Fibroblast of upper back skin (primary cell): ENCODE data around the gene CACNA2D3.

Experiments used
- DNase-seq: peaks from one replicate; pipeline ENCODE4 v3.0.0-alpha.2; 2013

The CACNA2D3 gene

DNA sequence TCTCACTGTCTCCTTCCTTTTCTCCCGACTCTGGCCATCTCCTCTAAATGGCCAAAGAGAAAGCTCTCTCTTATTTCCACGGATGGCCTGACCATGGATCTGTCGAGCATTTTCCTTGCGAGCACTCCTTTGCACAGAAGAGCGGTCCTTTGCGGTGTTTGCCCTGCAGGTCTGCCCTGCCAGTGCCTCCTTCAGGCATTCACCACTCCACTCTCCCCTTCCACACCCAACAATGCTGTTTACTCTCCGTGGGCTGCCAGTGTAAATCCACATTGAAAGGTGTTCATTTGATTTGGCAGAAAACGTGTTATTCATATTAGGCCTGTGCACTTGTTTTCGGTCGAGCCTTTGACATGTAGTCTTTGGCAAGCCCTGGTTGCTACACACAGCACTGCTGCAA, 49.6 kb downstream of the CACNA2D3 start:
- DNase-seq = no peak

DNA sequence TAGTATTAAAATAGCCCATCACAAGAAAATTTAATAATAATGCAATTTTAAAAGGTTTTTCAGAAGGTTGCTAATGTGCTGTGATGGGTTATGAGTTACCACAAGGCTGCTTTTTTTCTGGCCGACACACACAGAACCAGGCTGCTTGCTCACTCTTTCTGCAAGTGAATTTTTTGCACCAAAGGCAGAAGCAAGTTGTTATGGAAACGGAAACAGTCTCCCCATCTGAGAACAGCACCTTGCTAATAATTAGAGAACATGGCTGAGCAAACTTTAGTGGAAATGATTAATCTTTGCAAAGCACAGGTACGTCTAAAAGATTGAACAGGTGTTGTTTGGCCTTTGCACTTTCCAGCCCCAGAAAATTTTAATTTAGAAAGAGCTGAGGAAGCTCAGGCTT, 51.0 kb downstream of the CACNA2D3 start:
- DNase-seq = no peak

DNA sequence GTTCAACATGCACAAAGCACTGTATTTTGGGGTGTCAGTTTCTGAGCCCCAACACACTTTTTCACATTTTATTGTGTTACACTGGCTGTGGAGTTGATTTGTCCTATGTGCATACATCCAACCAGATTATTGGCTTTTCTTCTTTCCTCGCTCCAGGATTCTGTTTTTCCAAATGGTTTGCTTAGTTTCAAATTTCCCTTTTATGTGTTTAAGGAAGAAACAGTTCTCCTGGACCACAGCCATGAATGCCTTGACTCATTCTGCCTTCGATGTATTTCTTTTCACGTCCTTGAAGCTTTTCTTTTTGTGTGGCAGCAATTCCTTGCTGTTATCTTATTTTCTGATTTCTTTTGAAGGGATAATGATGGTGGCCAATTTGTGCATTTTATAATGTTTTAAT, 53.8 kb downstream of the CACNA2D3 start:
- DNase-seq = no peak

DNA sequence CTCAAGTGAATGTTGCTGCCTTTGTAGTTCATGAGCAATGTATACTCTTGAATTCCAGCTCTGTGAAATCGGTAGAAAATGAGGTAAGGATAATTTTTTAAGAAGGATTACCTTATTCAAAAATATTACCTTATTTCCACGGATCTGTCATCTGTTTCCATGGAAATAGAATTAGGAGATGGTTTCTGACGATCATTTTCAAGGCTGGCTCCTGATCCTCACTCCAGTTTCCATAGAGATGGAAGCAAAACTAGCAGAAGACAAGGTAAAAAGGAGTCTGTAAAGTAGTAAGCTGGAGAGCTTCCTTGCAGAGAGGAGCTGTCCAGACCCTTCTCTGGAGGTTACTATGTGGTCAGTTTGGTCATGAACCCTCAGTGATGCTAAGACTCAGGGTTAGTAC, 55.5 kb downstream of the CACNA2D3 start:
- no peak for DNase-seq

DNA sequence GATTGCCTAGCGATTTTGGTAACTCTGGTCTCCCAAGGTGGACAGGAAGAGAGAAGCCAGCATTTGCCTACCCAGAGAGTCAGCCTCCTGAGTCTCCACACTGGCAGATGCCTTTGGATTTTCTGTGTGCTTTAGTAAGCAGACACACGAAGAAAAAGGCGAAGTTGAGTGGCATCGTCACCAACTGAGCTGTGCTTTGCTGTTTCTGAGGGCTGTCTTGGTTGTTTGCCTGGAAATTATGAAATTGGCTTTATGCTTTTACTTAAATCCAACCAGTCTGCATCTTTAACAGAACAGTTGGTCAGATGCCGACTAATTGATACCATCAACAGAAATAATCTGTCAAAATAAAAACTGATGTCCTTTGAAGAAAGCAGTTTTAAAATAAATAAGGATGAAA, 56.0 kb downstream of the CACNA2D3 start:
- no peak for DNase-seq

DNA sequence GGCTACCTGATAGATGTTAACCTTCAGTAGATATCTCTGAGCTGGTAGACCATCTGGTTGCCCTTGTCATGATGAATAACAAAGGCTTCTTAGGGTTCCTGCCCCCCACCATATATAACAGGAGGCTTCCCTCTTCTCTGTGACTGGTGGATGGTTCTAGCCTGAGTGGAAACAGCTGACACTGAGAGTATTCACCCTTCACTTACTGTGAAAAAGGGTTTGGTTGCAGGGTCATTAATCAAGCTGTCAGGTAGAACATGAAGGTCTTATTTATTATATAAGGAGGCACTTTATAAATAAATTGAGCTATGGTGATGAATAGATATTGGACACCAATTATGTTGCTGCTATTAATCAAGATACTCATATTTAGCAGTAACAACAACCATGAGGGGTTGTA, 58.6 kb downstream of the CACNA2D3 start:
- no peak for DNase-seq

DNA sequence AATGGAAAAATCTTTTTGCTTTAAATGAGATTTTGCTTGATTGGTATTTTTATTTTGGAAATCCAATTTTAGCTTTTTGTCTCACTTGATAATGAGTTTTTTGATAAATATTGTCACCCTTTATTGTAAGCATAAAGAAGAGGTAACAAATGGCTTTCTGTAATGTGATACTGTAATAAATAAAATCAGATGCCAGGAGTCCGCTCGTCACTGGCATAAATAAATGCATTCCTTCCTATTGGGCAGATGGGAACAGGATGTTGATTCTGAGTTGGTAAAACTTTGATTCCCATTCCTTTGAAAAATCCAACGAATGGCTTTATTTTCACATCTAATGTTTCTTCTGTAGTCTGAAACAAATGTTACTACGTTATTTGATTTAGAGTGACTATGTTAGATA, 59.9 kb downstream of the CACNA2D3 start:
- no peak for DNase-seq

DNA sequence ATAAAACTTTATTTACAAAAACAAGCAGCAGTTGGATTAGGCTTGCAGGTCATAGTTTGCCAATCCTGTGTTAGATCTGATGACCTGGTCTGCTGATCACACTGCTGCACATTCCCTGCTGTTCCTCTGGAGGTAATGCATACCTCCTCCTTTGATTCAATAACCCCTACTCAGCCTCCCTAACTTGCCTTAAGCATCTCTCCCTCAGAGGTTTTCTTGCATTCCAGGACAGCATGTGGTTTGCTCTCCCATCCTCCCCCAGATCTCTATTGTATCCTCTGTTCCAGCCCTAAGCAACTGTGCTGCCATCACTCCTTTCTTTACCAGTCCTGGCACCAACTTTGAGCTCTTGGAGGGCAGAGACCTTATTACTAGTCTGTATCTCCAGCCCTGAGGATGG, 63.4 kb downstream of the CACNA2D3 start:
- no peak for DNase-seq

DNA sequence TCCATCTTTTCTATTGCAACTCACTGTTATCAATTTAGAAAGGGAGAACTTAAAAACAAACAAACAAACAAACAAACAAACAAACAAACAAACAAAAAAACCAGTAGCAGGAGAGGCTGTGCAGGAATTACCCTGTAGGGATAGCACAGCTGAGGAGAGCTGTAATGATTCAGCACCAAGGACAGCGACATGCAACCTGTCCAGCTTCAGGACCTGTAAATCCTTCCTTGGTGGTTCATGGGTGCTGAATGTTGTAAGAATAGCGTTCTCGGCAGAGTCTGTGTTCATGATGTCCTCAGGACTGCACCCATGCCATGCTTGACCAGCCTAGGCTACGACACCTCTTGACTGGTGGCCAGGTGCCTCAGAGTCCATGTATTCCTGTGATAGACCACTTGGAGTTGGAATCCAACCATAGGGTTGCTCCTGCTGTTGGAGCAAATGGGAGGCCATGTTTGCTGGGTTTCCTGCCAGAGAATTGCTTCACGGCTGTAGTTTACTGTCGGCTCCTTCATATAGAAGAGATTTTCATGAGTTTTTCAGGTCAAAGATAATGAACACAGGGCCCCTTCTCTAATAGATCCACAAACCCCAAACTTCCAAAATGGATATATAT, 65.9 kb downstream of the CACNA2D3 start:
- DNase-seq = peak; percentile 37

DNA sequence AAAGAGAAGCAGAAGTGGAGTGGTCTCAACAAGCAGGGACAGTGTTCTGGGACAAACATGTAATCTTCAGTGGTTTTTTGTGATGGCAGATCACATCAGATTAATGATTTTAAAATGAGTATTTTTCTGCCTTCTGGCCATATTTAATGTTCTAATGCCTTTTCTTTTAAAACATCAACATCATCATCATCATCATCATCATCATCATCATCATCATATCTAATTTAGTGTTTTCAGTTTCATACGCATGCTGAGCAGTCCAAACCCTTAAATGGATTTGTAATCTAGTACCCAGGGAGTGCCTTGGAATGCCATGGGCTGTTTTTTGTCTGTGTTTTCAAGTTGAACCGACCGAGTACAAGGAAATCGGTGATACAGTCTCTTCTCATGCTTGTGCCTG, 68.9 kb downstream of the CACNA2D3 start:
- DNase-seq = no peak

DNA sequence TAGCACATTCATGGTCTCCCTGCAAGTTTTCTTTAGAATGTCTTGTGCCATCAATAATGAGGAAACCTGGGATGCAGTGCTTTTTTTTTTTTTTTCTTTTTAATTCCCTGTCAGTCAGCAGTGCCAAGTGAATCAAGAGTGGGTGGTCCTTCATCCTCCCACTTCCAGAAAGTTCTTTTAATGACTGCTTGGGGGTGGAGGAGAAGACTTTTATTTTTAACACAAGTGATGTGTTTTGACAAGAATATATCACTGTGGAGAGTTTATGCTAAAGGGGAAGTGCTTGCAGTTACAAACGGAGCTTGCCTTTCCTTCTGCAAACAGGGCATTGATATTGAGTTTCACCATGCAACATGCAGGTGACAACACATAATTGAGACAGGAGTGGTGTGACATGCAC, 69.7 kb downstream of the CACNA2D3 start:
- DNase-seq = no peak

DNA sequence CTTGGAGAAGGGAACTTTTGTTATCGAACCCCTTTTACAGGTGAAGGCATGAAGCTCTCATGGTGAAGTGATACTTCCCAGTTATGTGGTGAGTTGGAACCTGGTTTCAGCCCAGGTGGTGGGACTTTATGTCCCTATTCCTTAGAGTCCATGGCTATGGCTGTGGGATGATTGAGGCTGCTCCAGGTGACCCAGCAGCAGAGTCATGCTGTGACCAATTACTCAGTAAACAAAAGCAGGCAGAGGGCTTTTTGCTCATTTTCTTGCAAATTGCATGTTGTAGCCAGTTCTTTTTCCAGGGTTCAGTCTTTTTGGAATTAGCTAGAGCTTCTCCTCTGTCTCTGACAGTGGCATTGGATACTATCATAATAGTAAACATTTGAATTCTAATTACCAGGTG, 70.7 kb downstream of the CACNA2D3 start:
- DNase-seq = no peak

DNA sequence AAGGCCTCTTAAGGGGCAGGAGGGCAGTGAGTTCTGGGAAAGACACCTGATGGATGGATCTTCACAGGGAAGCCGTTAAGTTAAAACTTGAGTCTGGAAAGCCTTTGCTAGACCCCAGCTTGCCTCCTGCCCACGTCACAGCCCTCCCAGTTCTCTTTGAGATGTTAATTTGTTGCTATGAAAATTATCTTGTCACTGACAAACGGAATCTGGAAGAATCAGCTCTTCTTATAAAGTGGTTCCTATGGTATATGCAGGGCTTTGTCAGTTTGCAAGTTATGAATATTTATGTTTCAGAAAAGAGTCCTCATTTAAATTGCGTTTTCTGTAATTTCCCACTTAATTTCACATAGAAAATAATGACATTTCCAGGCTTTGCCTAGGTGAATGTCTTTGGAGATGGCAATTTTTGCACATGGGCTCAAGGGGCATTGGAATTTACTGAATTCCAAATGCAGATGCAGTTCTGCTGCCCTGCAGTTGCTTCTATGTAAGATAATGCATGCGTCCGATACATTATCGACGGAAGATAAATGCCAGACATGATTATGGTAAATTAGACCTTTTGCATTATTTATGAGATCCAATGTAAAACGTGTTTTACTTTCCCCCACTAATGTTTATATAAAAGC, 74.1 kb downstream of the CACNA2D3 start:
- DNase-seq = no peak

DNA sequence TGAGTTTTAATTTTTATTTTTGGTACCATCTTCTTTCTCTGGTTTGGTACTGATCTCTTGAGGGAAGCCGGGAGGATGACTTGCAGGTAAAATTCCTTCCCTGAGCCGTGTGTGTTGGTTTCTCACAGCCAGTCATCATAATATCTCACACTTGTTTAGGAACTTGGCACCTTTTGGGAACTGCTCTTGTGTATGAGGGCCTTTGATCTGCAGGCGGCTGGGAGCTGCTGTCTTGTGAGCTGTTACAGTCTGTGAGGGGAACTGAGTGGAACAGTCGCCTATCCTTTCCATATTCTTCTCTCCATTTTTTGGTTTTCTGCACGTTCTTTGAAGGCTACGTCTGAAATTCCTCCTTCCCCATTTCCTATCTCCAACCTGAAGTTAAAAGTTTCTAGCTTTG, 75.2 kb downstream of the CACNA2D3 start:
- DNase-seq = no peak

DNA sequence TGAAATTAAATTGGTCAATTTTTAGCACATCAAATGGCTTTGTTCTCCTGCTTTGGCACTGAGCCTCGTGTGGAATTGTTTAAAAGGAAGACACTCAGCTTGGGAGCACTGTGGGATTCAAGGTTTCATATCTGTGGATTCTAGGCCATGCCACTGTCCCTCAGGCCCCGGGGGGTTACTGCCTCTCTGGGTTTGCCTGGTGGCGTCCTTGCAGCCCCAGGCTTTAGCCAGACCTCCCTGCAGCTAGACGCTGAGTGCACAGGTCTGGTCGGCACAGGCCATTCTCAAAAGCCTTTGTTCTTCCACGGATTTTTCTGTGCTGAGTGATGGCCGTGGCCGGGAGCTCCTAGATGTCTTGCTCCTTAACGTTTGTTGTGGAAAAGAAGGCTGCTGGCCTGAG, 76.2 kb downstream of the CACNA2D3 start:
- no peak for DNase-seq

DNA sequence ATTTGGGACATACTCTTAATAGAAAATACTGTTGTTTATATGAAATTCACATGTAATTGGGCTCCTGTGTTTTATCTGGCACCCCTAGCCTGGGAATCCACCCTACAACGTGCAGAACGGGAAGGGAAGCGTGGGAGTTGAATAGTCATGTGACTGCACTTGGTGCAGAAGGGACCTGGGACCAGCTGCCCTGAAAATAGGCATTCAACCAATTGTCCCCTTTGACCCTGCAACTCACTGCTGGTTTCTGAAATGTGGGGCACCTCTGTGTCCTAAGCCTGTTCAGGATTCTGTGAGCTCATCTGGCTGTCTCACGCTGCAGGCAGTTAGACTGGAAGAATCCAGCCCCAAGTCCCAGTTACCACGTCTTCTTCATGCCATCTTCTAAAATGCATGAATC, 79.7 kb downstream of the CACNA2D3 start:
- no peak for DNase-seq

DNA sequence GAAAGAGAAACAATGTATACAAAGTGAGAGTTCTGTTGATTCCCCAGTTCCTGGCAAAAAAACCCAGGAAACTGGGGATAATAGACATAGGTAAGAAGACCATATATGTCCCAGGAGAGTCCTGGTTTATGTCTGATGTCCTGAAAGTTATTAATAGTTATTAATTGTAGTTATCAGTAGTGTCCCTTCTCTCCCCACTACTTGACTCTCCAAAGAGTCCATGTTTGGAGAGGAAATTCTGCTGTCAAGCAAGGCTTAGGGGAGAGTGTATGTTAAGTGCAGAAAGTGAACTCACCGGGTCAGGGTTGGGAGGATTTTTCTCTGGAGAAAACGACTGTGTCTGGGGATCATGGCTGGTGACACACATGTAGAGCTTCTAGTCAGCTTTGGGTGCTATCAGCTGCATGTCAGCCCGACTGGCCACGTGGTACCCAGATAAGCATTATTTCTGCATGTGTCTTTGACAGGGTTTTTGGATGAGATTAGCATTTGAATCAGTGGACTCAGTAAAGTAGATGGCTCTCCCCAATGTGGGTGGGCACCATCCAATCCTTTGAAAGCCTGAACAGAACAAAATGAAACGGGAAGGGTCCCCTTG, 80.4 kb downstream of the CACNA2D3 start:
- no peak for DNase-seq

DNA sequence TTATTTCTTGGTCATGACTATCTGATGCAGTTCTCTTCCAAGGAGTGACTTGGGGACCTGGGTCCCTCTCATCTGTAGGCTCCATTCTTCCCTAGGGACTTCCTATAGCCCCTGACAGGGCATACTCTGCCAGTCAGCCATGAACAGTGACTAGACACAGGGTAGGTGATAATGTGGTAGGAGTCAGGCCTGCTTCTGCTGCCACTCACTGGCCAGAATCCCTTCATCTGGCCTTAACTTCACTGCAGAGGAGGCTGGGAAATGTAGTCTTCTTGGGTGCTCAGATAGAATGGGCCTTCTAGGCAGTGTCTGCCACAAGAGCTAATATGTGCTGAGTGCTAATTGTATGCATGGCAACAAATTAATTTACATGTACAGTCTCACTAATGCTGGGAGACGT, 84.5 kb downstream of the CACNA2D3 start:
- no peak for DNase-seq

DNA sequence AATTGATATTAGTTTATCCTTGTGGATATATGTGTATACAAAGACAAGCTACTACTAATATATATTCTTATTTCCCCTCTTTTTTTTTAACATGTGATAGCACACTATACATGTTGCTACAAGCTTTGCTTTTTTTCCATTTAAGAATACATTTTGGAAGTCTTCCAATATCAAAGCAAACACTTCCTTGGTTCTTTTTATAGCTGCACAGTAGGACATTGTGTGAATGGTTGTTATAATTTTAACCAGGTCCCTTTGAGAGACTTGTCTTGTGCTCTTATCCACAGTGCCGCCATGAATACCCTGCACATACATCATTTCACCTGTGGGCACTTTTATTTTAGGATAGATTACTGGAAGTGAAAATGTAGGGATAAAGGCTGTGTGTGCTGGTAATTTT, 88.7 kb downstream of the CACNA2D3 start:
- no peak for DNase-seq

DNA sequence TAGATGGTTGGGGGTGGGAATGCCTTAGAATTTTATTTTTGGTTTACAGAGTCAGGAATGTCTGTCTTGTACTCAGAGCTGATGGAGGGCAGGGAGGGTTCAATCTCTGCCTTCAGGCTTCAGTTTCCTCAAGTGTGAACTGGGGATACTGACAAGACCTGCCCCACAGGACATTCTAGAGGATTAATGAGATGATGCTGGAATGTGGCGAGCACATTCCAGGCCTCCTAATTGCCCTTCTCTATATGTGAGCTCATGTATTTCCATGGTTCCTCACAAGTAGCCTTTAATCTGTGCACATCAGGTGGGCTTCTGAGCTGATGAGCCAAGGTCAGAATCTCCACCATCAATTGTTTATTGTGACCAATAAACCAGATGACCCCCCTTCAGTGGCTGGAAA, 90.4 kb downstream of the CACNA2D3 start:
- DNase-seq = no peak

DNA sequence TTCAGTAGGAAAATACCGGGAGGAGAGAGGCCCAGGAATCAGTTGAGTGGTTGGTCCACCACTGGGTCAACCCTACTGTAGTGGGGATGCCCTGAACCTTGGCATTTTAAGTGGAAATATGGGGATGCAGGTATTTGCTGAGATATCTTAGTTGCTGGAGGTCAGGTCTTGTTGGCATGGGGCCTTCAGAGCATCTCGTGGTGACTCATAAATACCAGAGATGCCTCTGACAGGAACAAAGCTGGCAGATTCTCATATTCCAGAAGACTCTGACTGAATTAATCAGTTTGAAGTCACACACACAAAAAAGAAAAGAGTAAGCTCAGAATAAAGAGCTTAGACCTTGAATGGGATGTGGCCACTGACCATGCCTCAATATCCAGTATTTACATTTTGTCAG, 91.6 kb downstream of the CACNA2D3 start:
- DNase-seq = no peak

DNA sequence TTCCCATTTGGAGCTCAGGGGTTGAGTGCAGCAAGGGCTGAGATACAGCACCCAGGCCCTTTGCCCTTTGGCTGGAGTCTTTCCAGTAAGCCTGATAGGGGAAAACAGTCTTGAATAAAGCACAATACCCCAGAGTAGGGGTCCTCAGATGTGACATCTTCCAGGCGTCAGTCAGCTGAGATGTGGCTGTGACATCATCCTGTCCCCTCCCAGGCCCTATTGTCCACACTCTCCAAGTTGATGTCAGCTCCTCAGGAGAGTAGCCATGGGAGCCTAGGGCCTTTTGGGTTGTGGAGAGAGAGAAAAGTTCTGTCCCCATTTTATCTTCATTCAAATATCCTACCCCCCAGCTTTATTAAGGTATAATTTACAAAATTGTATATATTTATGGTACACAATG, 92.5 kb downstream of the CACNA2D3 start:
- DNase-seq = no peak

DNA sequence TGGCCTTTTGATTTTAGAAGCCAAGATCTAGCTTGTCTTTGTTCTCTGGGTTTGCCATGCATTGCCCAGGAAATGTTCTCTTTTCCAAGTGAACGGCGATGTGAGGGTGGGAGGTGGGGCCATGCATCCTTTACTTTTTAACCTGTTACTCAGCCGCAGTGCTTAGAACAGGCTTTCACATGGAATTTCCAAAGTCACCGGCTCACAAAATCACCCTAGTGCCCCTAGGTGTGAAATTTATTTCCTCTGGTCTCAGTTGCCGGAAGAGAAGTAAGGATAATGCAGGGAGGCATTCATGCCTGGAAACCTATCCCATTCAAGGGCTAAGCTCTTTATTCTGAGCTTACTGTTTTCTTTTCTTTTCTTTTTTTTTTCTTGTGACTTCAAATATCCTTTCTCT, 93.2 kb downstream of the CACNA2D3 start:
- no peak for DNase-seq

DNA sequence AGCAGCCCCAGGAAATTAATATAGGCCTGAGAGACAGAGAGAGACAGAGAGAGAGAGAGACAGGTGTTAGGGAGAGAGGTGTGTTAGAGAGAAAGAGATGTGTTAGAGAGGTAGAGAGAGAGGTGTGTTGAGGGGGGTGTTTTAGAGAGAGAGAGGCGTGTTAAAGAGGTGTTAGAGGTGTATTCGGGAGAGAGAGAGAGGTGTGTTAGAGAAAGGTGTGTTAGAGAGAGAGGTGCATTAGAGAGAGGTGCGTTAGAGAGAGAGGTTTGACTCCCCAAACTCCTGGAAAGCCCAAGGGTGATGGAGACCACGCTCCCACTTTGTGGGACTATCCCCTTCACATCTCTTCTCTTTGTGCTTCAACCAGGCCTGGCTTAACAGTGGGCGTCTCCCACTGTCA, 95.5 kb downstream of the CACNA2D3 start:
- no peak for DNase-seq

DNA sequence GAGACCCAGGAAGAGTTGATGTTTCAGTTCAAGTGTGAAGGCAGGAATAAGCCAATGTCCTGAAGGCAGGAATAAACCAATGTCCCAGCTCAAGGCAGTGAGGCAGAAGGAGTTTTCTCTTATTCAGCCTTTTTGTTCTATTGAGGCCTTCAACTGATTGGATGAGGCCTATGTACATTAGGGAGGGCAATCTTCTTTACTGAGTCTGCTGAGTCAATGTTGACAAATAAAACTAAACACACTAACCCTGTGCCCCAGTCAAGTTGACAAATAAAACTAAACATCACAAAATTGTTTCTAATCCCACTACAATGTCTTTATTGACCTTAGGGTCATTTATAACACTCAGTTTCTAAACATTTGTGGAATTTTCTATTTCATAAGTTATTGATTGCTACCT, 100.0 kb downstream of the CACNA2D3 start:
- DNase-seq = no peak
